GM12878 (cell line): ENCODE measurements around the gene NR2F2. TPM values are rescaled to one million over a fixed set of nuclear protein-coding genes. Genes with fewer than 3 reads are reported as not detected.

ENCODE experiments used
- ATAC-seq: fragments of 200-7000 bp; cut with Tn5 transposase; 3 replicates; pipeline ENCODE4 v1.9.1; 2020; ENCODE audit warnings: mild to moderate bottlenecking, moderate library complexity
- BruUV-seq: library from RNA; stranded (reverse); fragments of 400-500 nt; replicated peaks from 2 replicates; lab custom pipeline; 2021; lab: Mats Ljungman, UMichigan
- CTCF ChIA-PET: fragments of 300-600 bp; sonication (Branson Sonifier 250); formaldehyde crosslinking; extraction: SDS; loops from one replicate; lab custom pipeline; 2021; ENCODE audit warnings: inconsistent platforms; lab: Yijun Ruan, JAX
- POLR2A ChIA-PET: fragments of 350-600 bp; formaldehyde crosslinking; extraction: SDS; loops from one replicate; lab custom pipeline; 2021; ENCODE audit warnings: inconsistent platforms; lab: Charles Lee
- RAD21 ChIA-PET: fragments of 300-600 bp; sonication (Branson Sonifier 250); formaldehyde crosslinking; loops from one replicate; lab custom pipeline; 2023; ENCODE audit warnings: antibody characterized with exemption; ENCODE audit not compliant: unreplicated experiment; lab: Charles Lee
- SMC1A ChIA-PET: fragments of 300-600 bp; sonication (Branson Sonifier 250); formaldehyde crosslinking; loops from one replicate; lab custom pipeline; 2023; ENCODE audit not compliant: unreplicated experiment, uncharacterized antibody; lab: Charles Lee
- DNase-seq: peaks from one replicate; pipeline ENCODE4 v3.0.0-alpha.2; 2011; ENCODE audit warnings: low read depth, low spot score
- FAIRE-seq: peaks from 3 replicates; lab custom pipeline; 2011; peaks lifted over from hg19 to GRCh38; lab: Jason Lieb, UNC
- H2AFZ ChIP-seq: 2 replicates; pipeline ENCODE4 v1.6.0; 2011; ENCODE audit warnings: low read depth, low read length, control low read depth; ENCODE audit not compliant: control insufficient read depth
- H3K27ac ChIP-seq: 2 replicates; pipeline ENCODE4 v1.5.1; 2011; ENCODE audit warnings: control low read depth; ENCODE audit not compliant: control insufficient read depth, insufficient read depth
- H3K27me3 ChIP-seq, 2 experiments: replicated peaks in 1 of 2; 2 replicates each; pipeline versions ENCODE4 v1.6.0 to v1.6.1; 2011; ENCODE audit warnings: low read length in 1 of 2; ENCODE audit not compliant: control insufficient read depth in 2 of 2, insufficient read depth in 2 of 2
- H3K36me3 ChIP-seq, 2 experiments: 2 replicates each; pipeline ENCODE4 v1.5.1; 2011; ENCODE audit warnings: low read length in 1 of 2; ENCODE audit not compliant: control insufficient read depth in 2 of 2, insufficient read depth in 2 of 2
- H3K4me1 ChIP-seq: 2 replicates; pipeline ENCODE4 v1.6.1; 2011; ENCODE audit warnings: mild to moderate bottlenecking, low read length, moderate library complexity, mixed read lengths; ENCODE audit not compliant: control insufficient read depth, insufficient read depth
- H3K4me2 ChIP-seq: 2 replicates; pipeline ENCODE4 v1.6.0; 2011; ENCODE audit warnings: control low read depth; ENCODE audit not compliant: control insufficient read depth, insufficient read depth
- H3K4me3 ChIP-seq: fragments of 200-600 bp; sonication (generic); 2 replicates; pipeline ENCODE4 v1.5.1; 2016
- H3K79me2 ChIP-seq: 2 replicates; pipeline ENCODE4 v1.6.0; 2011; ENCODE audit warnings: low read length; ENCODE audit not compliant: control insufficient read depth, insufficient read depth
- H3K9ac ChIP-seq: 2 replicates; pipeline ENCODE4 v1.8.0; 2011; ENCODE audit warnings: low read length, control low read depth, mixed read lengths; ENCODE audit not compliant: control insufficient read depth, insufficient read depth
- H3K9me3 ChIP-seq: replicated peaks from 3 replicates; pipeline ENCODE4 v1.5.1; 2011; ENCODE audit warnings: mild to moderate bottlenecking, low read length; ENCODE audit not compliant: control insufficient read depth, insufficient read depth
- H4K20me1 ChIP-seq: 2 replicates; pipeline ENCODE4 v1.6.0; 2011; ENCODE audit not compliant: control insufficient read depth, insufficient read depth
- BRCA1 ChIP-seq: IDR thresholded peaks from 2 replicates; pipeline ENCODE4 v1.6.1; 2011; ENCODE audit warnings: low read depth, low read length, improper control_type of control experiment
- CBX5 ChIP-seq: sonication (generic); IDR thresholded peaks from 2 replicates; pipeline ENCODE4 v1.6.1; 2016; ENCODE audit warnings: low read depth, moderate library complexity, mild to moderate bottlenecking, inconsistent platforms
- ETV6 ChIP-seq, 2 experiments: fragments of 450-650 bp in 1 of 2; IDR thresholded peaks in 1 of 2; conservative IDR thresholded peaks in 1 of 2; 2 replicates each; pipeline ENCODE4 v1.6.1; 2014; ENCODE audit warnings: antibody characterized with exemption in 1 of 2, borderline replicate concordance in 1 of 2, low read depth in 1 of 2, mild to moderate bottlenecking in 1 of 2, moderate library complexity in 1 of 2
- HDAC6 ChIP-seq: fragments of 200-600 bp; sonication (generic); IDR thresholded peaks from one replicate; pipeline ENCODE4 v1.8.0; 2017; ENCODE audit warnings: antibody characterized with exemption; ENCODE audit not compliant: unreplicated experiment
- IKZF2 ChIP-seq, 2 experiments: fragments of 450-650 bp; IDR thresholded peaks; 2 replicates each; pipeline ENCODE4 v1.6.1; 2017; ENCODE audit warnings: mild to moderate bottlenecking in 2 of 2, moderate library complexity in 2 of 2
- NBN ChIP-seq: fragments of 450-650 bp; IDR thresholded peaks from 2 replicates; pipeline ENCODE4 v1.6.1; 2016
- NFXL1 ChIP-seq: fragments of 450-650 bp; IDR thresholded peaks from 2 replicates; pipeline ENCODE4 v1.6.1; 2017; ENCODE audit warnings: antibody characterized with exemption, mild to moderate bottlenecking, borderline replicate concordance
- NFYA ChIP-seq: IDR thresholded peaks from 2 replicates; pipeline ENCODE4 v1.6.1; 2011; ENCODE audit warnings: low read depth, mild to moderate bottlenecking, low read length, improper control_type of control experiment, borderline replicate concordance
- RAD21 ChIP-seq: IDR thresholded peaks from 2 replicates; pipeline ENCODE4 v1.6.1; 2011; ENCODE audit warnings: mild to moderate bottlenecking, low read depth, low read length, moderate library complexity; ENCODE audit not compliant: insufficient read depth
- SMARCA5 ChIP-seq: fragments of 450-650 bp; IDR thresholded peaks from 2 replicates; pipeline ENCODE4 v1.6.1; 2017; ENCODE audit warnings: mild to moderate bottlenecking
- TCF7 ChIP-seq: IDR thresholded peaks from 2 replicates; pipeline ENCODE4 v1.6.1; 2014; ENCODE audit warnings: antibody characterized with exemption, borderline replicate concordance
- WRNIP1 ChIP-seq: IDR thresholded peaks from 2 replicates; pipeline ENCODE4 v1.6.1; 2011; ENCODE audit warnings: low read depth, low read length, improper control_type of control experiment, borderline replicate concordance
- WGBS: methylation state at CpG from one replicate; pipeline ENCODE4 v1.1.6; 2016; ENCODE audit warnings: low lambda C conversion rate; ENCODE audit not compliant: insufficient replicate concordance, insufficient coverage; ENCODE audit errors: missing lambda C conversion rate; 5-methylcytosine and 5-hydroxymethylcytosine counted together
- in situ Hi-C: fragments of 300-500 bp; cut with MboI; formaldehyde crosslinking; loops from 9 replicates; pipeline ENCODE4 v1.14.3; 2018; ENCODE audit warnings: mixed read lengths
- intact Hi-C: fragments of 100-400 bp; cut with micrococcal nuclease; formaldehyde crosslinking; loops from one replicate; pipeline ENCODE4 v1.14.2; 2022; ENCODE audit not compliant: unreplicated experiment
- polyA plus RNA-seq, 11 experiments: library from polyadenylated mRNA; depleted of rRNA in 4 of 11; unstranded in 6 of 11; stranded (reverse) in 5 of 11; fragments of >200 nt; fragmentation: Nextera tagmentation in 4 of 11; fragmentation: Illumina TruSeq in 1 of 11; extraction: Ambion mirVana in 4 of 11; extraction: Trizol in 1 of 11; gene quantifications; 1 replicate in 1 of 11; 2 replicates in 10 of 11; pipeline versions ENCODE4 v1.2.1 to v1.2.3, GENCODE V29; 2011 to 2016; ENCODE audit warnings: inconsistent platforms in 2 of 11, missing spikeins in 2 of 11, low read depth in 1 of 11
- total RNA-seq, 4 experiments: library from RNA; depleted of rRNA in 3 of 4; stranded (reverse); fragments of >200 nt in 3 of 4; fragmentation: Illumina TruSeq in 1 of 4; extraction: Trizol in 1 of 4; gene quantifications; 2 replicates each; pipeline versions ENCODE4 v1.2.1 to v1.2.3, GENCODE V29; 2013 to 2021
- TF ChIP-seq, protein P1 (sequence below), 3 experiments: IDR thresholded peaks in 2 of 3; conservative IDR thresholded peaks in 1 of 3; 2 replicates each; pipeline ENCODE4 v1.5.1; 2011; ENCODE audit warnings: low read depth in 3 of 3, low read length in 3 of 3, mild to moderate bottlenecking in 3 of 3, control low read depth in 2 of 3, moderate library complexity in 2 of 3, inconsistent platforms in 1 of 3, mixed read lengths in 1 of 3; ENCODE audit not compliant: control insufficient read depth in 2 of 3, insufficient read depth in 1 of 3; ENCODE audit errors: extremely low read depth in 1 of 3
- TF ChIP-seq, protein P2 (sequence below): fragments of 450-650 bp; IDR thresholded peaks from 2 replicates; pipeline ENCODE4 v1.6.1; 2017; ENCODE audit warnings: mild to moderate bottlenecking, low read depth, inconsistent platforms; ENCODE audit not compliant: poor library complexity, severe bottlenecking

The NR2F2 gene
- total and polyA plus RNA-seq, 10 of the 15 experiments (the other 5 are each of a cell fraction or from before 2014, with no cell fraction given), result 1.1 to 10.1 (median 3.2) TPM

DNA sequence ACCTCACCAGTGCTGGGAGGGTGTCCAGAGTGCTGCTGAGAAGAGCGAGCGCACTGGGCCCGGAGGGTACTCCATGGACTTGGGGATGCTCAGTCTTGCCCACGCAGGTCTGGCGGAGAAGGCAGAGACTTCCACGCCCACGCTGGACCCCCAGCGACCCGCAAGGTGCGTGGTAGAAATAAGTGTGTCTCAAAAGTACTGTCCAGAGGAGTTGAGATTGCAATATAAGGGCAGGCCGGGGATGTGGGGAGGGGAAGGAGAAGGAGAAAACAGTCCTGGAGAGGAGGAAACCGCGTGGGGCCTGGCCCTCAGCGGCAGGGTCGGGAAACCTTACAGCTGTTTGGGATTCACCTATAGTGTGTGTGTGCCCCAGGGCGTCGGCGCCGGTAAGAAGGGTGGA, 38.9 kb downstream of the NR2F2 start (continued):
- TF ChIP-seq WRNIP1, result no peak
- TF ChIP-seq, protein P1, sequence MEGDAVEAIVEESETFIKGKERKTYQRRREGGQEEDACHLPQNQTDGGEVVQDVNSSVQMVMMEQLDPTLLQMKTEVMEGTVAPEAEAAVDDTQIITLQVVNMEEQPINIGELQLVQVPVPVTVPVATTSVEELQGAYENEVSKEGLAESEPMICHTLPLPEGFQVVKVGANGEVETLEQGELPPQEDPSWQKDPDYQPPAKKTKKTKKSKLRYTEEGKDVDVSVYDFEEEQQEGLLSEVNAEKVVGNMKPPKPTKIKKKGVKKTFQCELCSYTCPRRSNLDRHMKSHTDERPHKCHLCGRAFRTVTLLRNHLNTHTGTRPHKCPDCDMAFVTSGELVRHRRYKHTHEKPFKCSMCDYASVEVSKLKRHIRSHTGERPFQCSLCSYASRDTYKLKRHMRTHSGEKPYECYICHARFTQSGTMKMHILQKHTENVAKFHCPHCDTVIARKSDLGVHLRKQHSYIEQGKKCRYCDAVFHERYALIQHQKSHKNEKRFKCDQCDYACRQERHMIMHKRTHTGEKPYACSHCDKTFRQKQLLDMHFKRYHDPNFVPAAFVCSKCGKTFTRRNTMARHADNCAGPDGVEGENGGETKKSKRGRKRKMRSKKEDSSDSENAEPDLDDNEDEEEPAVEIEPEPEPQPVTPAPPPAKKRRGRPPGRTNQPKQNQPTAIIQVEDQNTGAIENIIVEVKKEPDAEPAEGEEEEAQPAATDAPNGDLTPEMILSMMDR (IDR thresholded peaks at IDR 0.05 in 2 of 3, conservative IDR thresholded peaks at IDR 0.05 in 1 of 3; ENCODE audit: control insufficient read depth in 2 of 3, extremely low read depth in 1 of 3, insufficient read depth in 1 of 3, low read depth in 3 of 3, low read length in 3 of 3), result no peak
- no peak for TF ChIP-seq BRCA1
- no peak for TF ChIP-seq NFYA
- TF ChIP-seq NBN, result no peak
- TF ChIP-seq RAD21, result no peak

DNA sequence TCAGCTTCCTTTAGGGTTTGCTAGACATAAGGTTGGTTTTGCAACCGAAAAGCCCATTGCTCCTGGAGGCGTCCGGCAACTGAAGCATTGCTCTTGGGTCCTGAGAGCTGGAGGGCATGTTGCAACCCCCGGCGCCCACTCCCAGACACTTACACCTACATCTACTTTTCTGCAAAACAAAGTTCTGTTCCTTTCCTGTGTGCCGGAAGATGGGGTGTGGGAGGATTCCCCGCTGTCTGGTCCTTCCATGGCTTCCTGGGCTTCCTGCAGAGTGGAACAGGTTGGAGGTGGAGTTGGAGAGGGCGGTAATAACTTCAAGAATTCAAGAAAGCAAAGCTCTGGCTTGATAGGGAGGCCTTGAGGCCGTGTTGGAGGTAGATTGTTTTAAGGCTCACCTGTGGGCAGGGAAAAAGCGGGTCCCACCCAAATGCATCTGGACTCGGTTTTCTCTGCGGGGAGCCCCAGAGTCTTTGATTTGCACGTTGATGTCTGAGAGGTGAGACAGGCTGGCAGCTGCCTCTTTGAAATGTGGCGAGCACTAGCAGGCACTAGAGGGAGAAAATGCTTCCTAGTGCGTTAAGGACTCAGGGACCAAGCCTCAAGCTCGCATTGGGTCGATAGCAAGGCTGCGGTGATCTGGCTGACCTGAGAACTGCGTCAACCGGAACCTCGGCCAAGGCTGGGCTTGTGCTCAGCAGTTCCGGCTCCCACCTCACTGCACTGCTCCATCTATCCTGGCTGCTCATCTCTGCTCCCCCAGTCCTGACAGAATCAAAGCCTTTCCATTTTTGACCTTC, 39.5 kb downstream of the NR2F2 start:
- H3K9ac ChIP-seq, result no peak overlapping the region
- intact Hi-C loops, result no loop called here
- no peaks in the 10 kb centered on the region for H3K79me2 ChIP-seq
- FAIRE-seq (no peak), DNase-seq (no peak), ATAC-seq (no peak)
- peaks cover 14 to 18% of the 10 kb centered on the region in 2 experiments; a peak in 3 of 4 replicates for H3K27me3 ChIP-seq
- POLR2A ChIA-PET, result no interaction called here
- 25% methylated on average over 22 of the region's 22 CpGs for WGBS
- H2AFZ ChIP-seq, result no peak overlapping the region
- BruUV-seq, result no TSS peak
- CTCF ChIA-PET, result interaction anchor here (0.9 to 1.1 kb wide), 3 partner anchors 8 to 214 kb away, joined by 3 read pairs; no protein-coding TSS in a partner anchor
- no peaks in the 10 kb centered on the region for H4K20me1 ChIP-seq
- in situ Hi-C loops, result no loop called here
- H3K27ac ChIP-seq, result no peak overlapping the region
- SMC1A ChIA-PET, result interaction anchor here (1.6 kb wide), 1 partner anchor 13 kb away, joined by 4 read pairs; no protein-coding TSS in a partner anchor
- H3K4me2 ChIP-seq, result no peak overlapping the region
- no peaks in the 10 kb centered on the region for H3K4me1 ChIP-seq
- H3K4me3 ChIP-seq, result no peak overlapping the region
- RAD21 ChIA-PET, result no interaction called here
- no peaks in the 10 kb centered on the region for H3K36me3 ChIP-seq
- H3K9me3 ChIP-seq, result no peaks in the 10 kb centered on the region; the same call in 2 of the 3 replicates
- TF ChIP-seq, protein P2, sequence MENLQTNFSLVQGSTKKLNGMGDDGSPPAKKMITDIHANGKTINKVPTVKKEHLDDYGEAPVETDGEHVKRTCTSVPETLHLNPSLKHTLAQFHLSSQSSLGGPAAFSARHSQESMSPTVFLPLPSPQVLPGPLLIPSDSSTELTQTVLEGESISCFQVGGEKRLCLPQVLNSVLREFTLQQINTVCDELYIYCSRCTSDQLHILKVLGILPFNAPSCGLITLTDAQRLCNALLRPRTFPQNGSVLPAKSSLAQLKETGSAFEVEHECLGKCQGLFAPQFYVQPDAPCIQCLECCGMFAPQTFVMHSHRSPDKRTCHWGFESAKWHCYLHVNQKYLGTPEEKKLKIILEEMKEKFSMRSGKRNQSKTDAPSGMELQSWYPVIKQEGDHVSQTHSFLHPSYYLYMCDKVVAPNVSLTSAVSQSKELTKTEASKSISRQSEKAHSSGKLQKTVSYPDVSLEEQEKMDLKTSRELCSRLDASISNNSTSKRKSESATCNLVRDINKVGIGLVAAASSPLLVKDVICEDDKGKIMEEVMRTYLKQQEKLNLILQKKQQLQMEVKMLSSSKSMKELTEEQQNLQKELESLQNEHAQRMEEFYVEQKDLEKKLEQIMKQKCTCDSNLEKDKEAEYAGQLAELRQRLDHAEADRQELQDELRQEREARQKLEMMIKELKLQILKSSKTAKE, result no peak
- no peak for TF ChIP-seq NBN
- no peak for TF ChIP-seq CBX5
- no peak for TF ChIP-seq SMARCA5
- TF ChIP-seq TCF7, result no peak
- TF ChIP-seq IKZF2 (IDR thresholded peaks at IDR 0.05), result no peak
- TF ChIP-seq NFXL1, result no peak
- no peak for TF ChIP-seq ETV6 (conservative IDR thresholded peaks at IDR 0.05 in 1 of 2, IDR thresholded peaks at IDR 0.05 in 1 of 2; ENCODE audit: borderline replicate concordance in 1 of 2, low read depth in 1 of 2)
- TF ChIP-seq HDAC6, result no peak
